HEK293T (cell line): ENCODE results near the gene DHX29.

ENCODE experiments used
- BHLHE40 ChIP-seq: fragments of 450-650 bp; IDR thresholded peaks from 2 replicates; pipeline ENCODE4 v1.6.1; 2016; ENCODE audit warnings: mild to moderate bottlenecking, moderate library complexity, borderline replicate concordance
- CTBP1 ChIP-seq: fragments of 450-650 bp; IDR thresholded peaks from 2 replicates; pipeline ENCODE4 v1.6.1; 2016; ENCODE audit warnings: borderline replicate concordance
- ELF4 ChIP-seq: fragments of 450-650 bp; IDR thresholded peaks from 2 replicates; pipeline ENCODE4 v1.6.1; 2017; ENCODE audit warnings: antibody characterized with exemption
- FOXA1 ChIP-seq: fragments of 450-650 bp; IDR thresholded peaks from 2 replicates; pipeline ENCODE4 v1.6.1; 2016; ENCODE audit warnings: mild to moderate bottlenecking
- FOXK2 ChIP-seq: fragments of 450-650 bp; IDR thresholded peaks from 2 replicates; pipeline ENCODE4 v1.6.1; 2016; ENCODE audit warnings: mild to moderate bottlenecking
- FOXM1 ChIP-seq: fragments of 450-650 bp; IDR thresholded peaks from 2 replicates; pipeline ENCODE4 v1.6.1; 2017; ENCODE audit warnings: mild to moderate bottlenecking, borderline replicate concordance
- L3MBTL2 ChIP-seq: fragments of 450-650 bp; conservative IDR thresholded peaks from 2 replicates; pipeline ENCODE4 v1.6.1; 2016; ENCODE audit warnings: mild to moderate bottlenecking
- LEF1 ChIP-seq: fragments of 450-650 bp; IDR thresholded peaks from 2 replicates; pipeline ENCODE4 v1.6.1; 2017; ENCODE audit warnings: mild to moderate bottlenecking, borderline replicate concordance
- NFRKB ChIP-seq: fragments of 450-650 bp; IDR thresholded peaks from 2 replicates; pipeline ENCODE4 v1.6.1; 2016; ENCODE audit warnings: mild to moderate bottlenecking, moderate library complexity
- PKNOX1 ChIP-seq: fragments of 450-650 bp; IDR thresholded peaks from 2 replicates; pipeline ENCODE4 v1.6.1; 2016
- SP1 ChIP-seq: fragments of 450-650 bp; IDR thresholded peaks from 2 replicates; pipeline ENCODE4 v1.6.1; 2017
- SUZ12 ChIP-seq: fragments of 450-650 bp; IDR thresholded peaks from 2 replicates; pipeline ENCODE4 v1.6.1; 2016; ENCODE audit warnings: mild to moderate bottlenecking
- TARDBP ChIP-seq: fragments of 450-650 bp; IDR thresholded peaks from 2 replicates; pipeline ENCODE4 v1.6.1; 2016
- ZNF384 ChIP-seq: fragments of 450-650 bp; IDR thresholded peaks from 2 replicates; pipeline ENCODE4 v1.6.1; 2016

GRCh38 chr5:55211184-55211874, 96.2 kb downstream of the DHX29 start:
- TF ChIP-seq FOXA1 (no peak), ZNF384 (no peak), FOXK2 (no peak), NFRKB (no peak), PKNOX1 (no peak), FOXM1 (no peak), ELF4 (no peak), L3MBTL2 (no peak), CTBP1 (no peak), SUZ12 (no peak), SP1 (no peak), BHLHE40 (no peak), LEF1 (no peak), TARDBP (no peak)
